Adrenal gland (tissue), 5 donors: Measurements from ENCODE around the gene SYCN.

Experiments
- CTCF ChIP-seq, 6 experiments: fragments of 450-650 bp in 4 of 6; fragments of 200-600 bp in 2 of 6; sonication (generic) in 1 of 6; IDR thresholded peaks; 1 replicate in 5 of 6; 2 replicates in 1 of 6; pipeline versions ENCODE4 v1.5.1 to v1.8.0; 2016 to 2021; ENCODE audit warnings: antibody characterized with exemption in 6 of 6, mild to moderate bottlenecking in 2 of 6, moderate library complexity in 1 of 6
- POLR2A ChIP-seq, 2 donors: fragments of 450-650 bp; IDR thresholded peaks; one replicate each; pipeline ENCODE4 v1.6.1; 2017; ENCODE audit warnings: antibody characterized with exemption in 2 of 2, mild to moderate bottlenecking in 2 of 2, moderate library complexity in 1 of 2
- donor health status: DM: no; HTN: no; CAD: no.

GRCh38 chr19:39247701-39248664 is 43.9 kb upstream of the SYCN start:
- no peak for TF ChIP-seq CTCF (IDR thresholded peaks at IDR 0.05)
- TF ChIP-seq POLR2A (IDR thresholded peaks at IDR 0.05) = no peak
